Astrocyte (in vitro differentiated cells and primary cell): ENCODE results near the gene PEX11G. TPM values are rescaled to one million over a fixed set of nuclear protein-coding genes. Genes with fewer than 3 reads are reported as not detected.

Experiments used
- DNase-seq: peaks from one replicate; pipeline ENCODE4 v3.0.0-alpha.2; 2010; ENCODE audit warnings: low read depth
- FAIRE-seq: peaks from 2 replicates; lab custom pipeline; 2011; peaks lifted over from hg19 to GRCh38; lab: Jason Lieb, UNC
- H2AFZ ChIP-seq: 2 replicates; pipeline ENCODE4 v1.6.0; 2012; ENCODE audit warnings: low read depth, low read length, inconsistent platforms
- H3K27ac ChIP-seq: 2 replicates; pipeline ENCODE4 v1.5.1; 2011; ENCODE audit warnings: low read depth, low read length, inconsistent platforms
- H3K27me3 ChIP-seq: 2 replicates; pipeline ENCODE4 v1.6.0; 2011; ENCODE audit warnings: low read length, inconsistent platforms; ENCODE audit not compliant: insufficient read depth
- H3K36me3 ChIP-seq: 2 replicates; pipeline ENCODE4 v1.5.1; 2011; ENCODE audit warnings: low read length, inconsistent platforms; ENCODE audit not compliant: insufficient read depth
- H3K4me1 ChIP-seq: 2 replicates; pipeline ENCODE4 v1.5.1; 2011; ENCODE audit warnings: low read length, inconsistent platforms; ENCODE audit not compliant: insufficient read depth
- H3K4me2 ChIP-seq: 2 replicates; pipeline ENCODE4 v1.6.0; 2012; ENCODE audit warnings: low read length, inconsistent platforms
- H3K4me3 ChIP-seq: 2 replicates; pipeline ENCODE4 v1.5.1; 2011; ENCODE audit warnings: low read depth, mild to moderate bottlenecking, low read length, inconsistent platforms; ENCODE audit not compliant: insufficient read depth
- H3K79me2 ChIP-seq: 2 replicates; pipeline ENCODE4 v1.6.0; 2012; ENCODE audit warnings: mild to moderate bottlenecking, low read length, inconsistent platforms; ENCODE audit not compliant: insufficient read depth
- H3K9ac ChIP-seq: 2 replicates; pipeline ENCODE4 v1.6.0; 2012; ENCODE audit warnings: mild to moderate bottlenecking, low read length, inconsistent platforms
- H3K9me3 ChIP-seq: 2 replicates; pipeline ENCODE4 v1.5.1; 2012; ENCODE audit warnings: low read depth, mild to moderate bottlenecking, low read length, inconsistent platforms; ENCODE audit not compliant: insufficient read depth
- H4K20me1 ChIP-seq: 2 replicates; pipeline ENCODE4 v1.6.0; 2012; ENCODE audit warnings: low read length, inconsistent platforms; ENCODE audit not compliant: insufficient read depth
- H3K27ac Mint-ChIP-seq: one replicate; pipeline ENCODE4 v1.8.0; 2021; ENCODE audit warnings: mild to moderate bottlenecking, mixed read lengths; ENCODE audit not compliant: unreplicated experiment
- H3K27me3 Mint-ChIP-seq: one replicate; pipeline ENCODE4 v1.8.0; 2021; ENCODE audit warnings: low read depth, mixed read lengths; ENCODE audit not compliant: unreplicated experiment
- H3K36me3 Mint-ChIP-seq: one replicate; pipeline ENCODE4 v1.8.0; 2021; ENCODE audit warnings: low read depth, mixed read lengths; ENCODE audit not compliant: unreplicated experiment
- H3K4me1 Mint-ChIP-seq: one replicate; pipeline ENCODE4 v1.8.0; 2021; ENCODE audit warnings: low read depth, mixed read lengths; ENCODE audit not compliant: unreplicated experiment
- H3K4me3 Mint-ChIP-seq: one replicate; pipeline ENCODE4 v1.8.0; 2021; ENCODE audit warnings: mild to moderate bottlenecking, moderate library complexity, mixed read lengths; ENCODE audit not compliant: unreplicated experiment
- H3K9me3 Mint-ChIP-seq: one replicate; pipeline ENCODE4 v1.8.0; 2021; ENCODE audit warnings: mild to moderate bottlenecking, mixed read lengths; ENCODE audit not compliant: unreplicated experiment
- EZH2 ChIP-seq: IDR thresholded peaks from 2 replicates; pipeline ENCODE4 v1.6.1; 2012; ENCODE audit warnings: mild to moderate bottlenecking, low read length, inconsistent platforms; ENCODE audit not compliant: insufficient read depth
- total RNA-seq: library from RNA; stranded (reverse); gene quantifications from 2 replicates; pipeline ENCODE4 v1.2.1, GENCODE V29; 2021
- TF ChIP-seq, protein P1 (sequence below): IDR thresholded peaks from 2 replicates; pipeline ENCODE4 v1.5.1; 2011; ENCODE audit warnings: low read depth, mild to moderate bottlenecking, inconsistent platforms, low read length, moderate library complexity; ENCODE audit not compliant: insufficient read depth

Gene PEX11G
- total RNA-seq, 1 donor from 2014 or later, result 1.7 TPM

DNA sequence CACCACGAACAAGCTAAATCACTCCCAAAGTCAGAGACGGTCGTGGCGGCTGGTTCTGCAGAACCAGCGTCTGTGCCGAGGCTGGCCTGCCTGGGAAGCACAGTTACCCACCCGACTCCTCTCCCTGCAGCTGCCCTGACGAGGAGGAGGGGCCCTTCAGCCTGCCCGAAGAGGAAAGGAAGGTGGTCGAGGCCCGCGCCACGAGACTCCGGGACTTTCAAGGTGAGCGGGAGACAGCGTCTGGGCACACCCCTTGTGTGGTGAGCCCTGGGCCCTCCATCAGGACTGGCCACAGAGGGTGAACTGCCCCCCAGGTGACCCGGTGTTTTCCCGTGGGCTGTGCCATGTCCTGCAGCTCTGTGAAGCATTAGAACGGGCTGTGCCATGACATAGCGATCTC, 29.1 kb downstream of the PEX11G start:
- H3K9ac ChIP-seq, result peak overlapping the region; percentile 73
- no peak for TF ChIP-seq EZH2
- TF ChIP-seq, protein P1, sequence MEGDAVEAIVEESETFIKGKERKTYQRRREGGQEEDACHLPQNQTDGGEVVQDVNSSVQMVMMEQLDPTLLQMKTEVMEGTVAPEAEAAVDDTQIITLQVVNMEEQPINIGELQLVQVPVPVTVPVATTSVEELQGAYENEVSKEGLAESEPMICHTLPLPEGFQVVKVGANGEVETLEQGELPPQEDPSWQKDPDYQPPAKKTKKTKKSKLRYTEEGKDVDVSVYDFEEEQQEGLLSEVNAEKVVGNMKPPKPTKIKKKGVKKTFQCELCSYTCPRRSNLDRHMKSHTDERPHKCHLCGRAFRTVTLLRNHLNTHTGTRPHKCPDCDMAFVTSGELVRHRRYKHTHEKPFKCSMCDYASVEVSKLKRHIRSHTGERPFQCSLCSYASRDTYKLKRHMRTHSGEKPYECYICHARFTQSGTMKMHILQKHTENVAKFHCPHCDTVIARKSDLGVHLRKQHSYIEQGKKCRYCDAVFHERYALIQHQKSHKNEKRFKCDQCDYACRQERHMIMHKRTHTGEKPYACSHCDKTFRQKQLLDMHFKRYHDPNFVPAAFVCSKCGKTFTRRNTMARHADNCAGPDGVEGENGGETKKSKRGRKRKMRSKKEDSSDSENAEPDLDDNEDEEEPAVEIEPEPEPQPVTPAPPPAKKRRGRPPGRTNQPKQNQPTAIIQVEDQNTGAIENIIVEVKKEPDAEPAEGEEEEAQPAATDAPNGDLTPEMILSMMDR, result no peak
- H3K79me2 ChIP-seq, result peaks cover 2% of the 10 kb centered on the region
- H3K9me3 Mint-ChIP-seq, result peaks cover 12% of the 10 kb centered on the region
- H3K27me3 Mint-ChIP-seq, result no peaks in the 10 kb centered on the region
- peaks cover 2% of the 10 kb centered on the region for H3K36me3 ChIP-seq
- H4K20me1 ChIP-seq, result no peaks in the 10 kb centered on the region
- H3K4me3 ChIP-seq, result no peak overlapping the region
- H3K27me3 ChIP-seq, result no peaks in the 10 kb centered on the region
- peak overlapping the region; percentile 66 for H3K4me2 ChIP-seq
- no peak for DNase-seq
- no peaks in the 10 kb centered on the region for H3K4me1 Mint-ChIP-seq
- H3K4me1 ChIP-seq, result peaks cover 13% of the 10 kb centered on the region
- FAIRE-seq, result no peak
- peaks cover 34% of the 10 kb centered on the region for H3K36me3 Mint-ChIP-seq
- H3K27ac Mint-ChIP-seq, result no peak overlapping the region
- H3K4me3 Mint-ChIP-seq, result no peak overlapping the region
- peak overlapping the region; percentile 85 for H3K27ac ChIP-seq
- no peak overlapping the region for H2AFZ ChIP-seq
- H3K9me3 ChIP-seq, result no peaks in the 10 kb centered on the region

DNA sequence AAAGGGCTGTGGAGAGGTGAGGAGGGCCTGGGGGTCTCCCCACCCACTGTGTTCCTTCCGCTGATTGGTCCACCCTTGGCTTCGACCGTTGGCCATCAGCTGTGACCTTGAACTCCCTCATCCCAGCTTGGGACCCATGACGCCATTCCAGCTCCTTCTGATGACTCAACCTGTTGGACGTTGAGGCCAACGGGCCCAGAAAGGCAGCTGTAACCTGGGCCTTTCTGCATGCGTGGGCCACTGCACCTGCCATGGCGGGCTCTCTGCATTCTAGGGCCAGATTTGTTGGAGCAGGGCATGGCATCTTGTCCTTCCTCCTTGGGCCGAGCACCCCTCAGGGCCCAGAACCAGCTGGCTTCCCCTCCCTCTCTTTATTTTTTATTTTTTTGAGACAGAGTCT, 30.2 kb downstream of the PEX11G start:
- Mint-ChIP-seq H3K9me3 (peaks cover 12% of the 10 kb centered on the region), H3K4me3 (no peak overlapping the region), H3K4me1 (no peaks in the 10 kb centered on the region), H3K36me3 (peaks cover 45% of the 10 kb centered on the region), H3K27ac (no peak overlapping the region), H3K27me3 (no peaks in the 10 kb centered on the region)
- Histone ChIP-seq H2AFZ (no peak overlapping the region), H3K4me2 (no peak overlapping the region), H3K27me3 (no peaks in the 10 kb centered on the region), H3K36me3 (peaks cover 3% of the 10 kb centered on the region), H3K4me1 (peaks cover 13% of the 10 kb centered on the region), H3K9ac (no peak overlapping the region), H3K4me3 (no peak overlapping the region), H3K27ac (no peak overlapping the region), H3K9me3 (peaks cover 3% of the 10 kb centered on the region), H3K79me2 (peaks cover 12% of the 10 kb centered on the region), H4K20me1 (peaks cover 5% of the 10 kb centered on the region)
- DNase-seq (no peak), FAIRE-seq (no peak)
- TF ChIP-seq, protein P1, result no peak
- TF ChIP-seq EZH2, result no peak

DNA sequence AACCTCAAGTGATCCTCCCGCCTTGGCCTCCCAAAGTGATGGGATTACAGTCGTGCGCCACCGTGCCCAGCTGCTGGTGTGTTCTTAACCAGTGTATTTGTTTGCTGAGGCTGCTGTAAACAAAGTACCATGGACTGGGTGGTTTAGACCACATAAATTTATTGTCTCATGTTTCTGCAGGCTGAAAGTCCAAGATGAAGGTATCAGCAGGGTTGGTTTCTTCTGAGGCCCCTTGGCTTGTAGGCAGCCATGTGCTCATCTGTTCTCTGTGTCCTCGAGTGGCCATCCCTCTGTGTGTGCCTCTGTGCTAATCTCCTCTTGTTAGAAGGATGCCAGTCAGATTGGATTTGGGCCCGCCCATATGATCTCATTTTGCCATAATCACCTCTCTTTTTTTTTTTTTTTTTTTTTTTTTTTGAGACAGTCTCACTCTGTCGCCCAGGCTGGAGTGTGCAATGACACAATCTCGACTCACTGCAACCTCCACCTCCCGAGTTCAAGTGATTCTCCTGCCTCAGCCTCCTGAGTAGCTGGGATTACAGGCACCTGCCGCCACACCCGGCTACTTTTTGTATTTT, 31.8 kb downstream of the PEX11G start:
- H3K36me3 Mint-ChIP-seq, result peaks cover 53% of the 10 kb centered on the region

More for the DNA sequence above, 31.8 kb downstream of the PEX11G start:
- Mint-ChIP-seq H3K4me3 (no peak overlapping the region), H3K4me1 (no peaks in the 10 kb centered on the region), H3K27me3 (no peaks in the 10 kb centered on the region), H3K9me3 (peaks cover 12% of the 10 kb centered on the region), H3K27ac (no peak overlapping the region)
- H3K4me1 ChIP-seq, result peaks cover 13% of the 10 kb centered on the region
- TF ChIP-seq, protein P1, result no peak
- TF ChIP-seq EZH2, result no peak
- H3K9me3 ChIP-seq, result peaks cover 3% of the 10 kb centered on the region
- no peak overlapping the region for H2AFZ ChIP-seq
- no peak for DNase-seq
- H3K27me3 ChIP-seq, result no peaks in the 10 kb centered on the region
- H3K27ac ChIP-seq, result no peak overlapping the region
- peaks cover 5% of the 10 kb centered on the region for H4K20me1 ChIP-seq
- peaks cover 19% of the 10 kb centered on the region for H3K79me2 ChIP-seq
- no peak overlapping the region for H3K9ac ChIP-seq
- no peak for FAIRE-seq
- H3K36me3 ChIP-seq, result peaks cover 9% of the 10 kb centered on the region
- no peak overlapping the region for H3K4me3 ChIP-seq
- no peak overlapping the region for H3K4me2 ChIP-seq
